Stimulated activated CD8-positive, alpha-beta memory T cell treated with anti-CD3 and anti-CD28 coated beads, Interleukin-12 subunit alpha, Interleukin-12 subunit beta, amount 100 ng/mL, for 1 hour (primary cell): ENCODE data around the gene NR6A1.
"Not testable (repeated sequence)": the region's sequence is repeated elsewhere in the genome, so short reads cannot be mapped to it uniquely, and the experiment has no call there.

Experiments
- DNase-seq: peaks from one replicate; pipeline ENCODE4 v3.0.0-alpha.2; 2020; ENCODE audit warnings: low read depth

The NR6A1 gene

GRCh38 chr9:124615840-124616239 lies 155.3 kb downstream of the NR6A1 start:
- DNase-seq: not testable (repeated sequence)

- no peak for DNase-seq
Measured at GRCh38 chr9:124615100-124615742, 155.9 kb downstream of the NR6A1 start.

GRCh38 chr9:124613849-124614248 lies 157.3 kb downstream of the NR6A1 start:
- no peak for DNase-seq

- no peak for DNase-seq
Measured at GRCh38 chr9:124611106-124611505, 160.0 kb downstream of the NR6A1 start.

- no peak for DNase-seq
Measured at GRCh38 chr9:124606027-124606426, 165.1 kb downstream of the NR6A1 start.

- DNase-seq: no peak
Measured at GRCh38 chr9:124605258-124605657, 165.9 kb downstream of the NR6A1 start.

- no peak for DNase-seq
Measured at GRCh38 chr9:124602632-124603031, 168.5 kb downstream of the NR6A1 start.

- DNase-seq: no peak
Measured at GRCh38 chr9:124602204-124602603, 168.9 kb downstream of the NR6A1 start.

GRCh38 chr9:124600407-124600806 lies 170.7 kb downstream of the NR6A1 start:
- DNase-seq: no peak

- DNase-seq: no peak
Measured at GRCh38 chr9:124599121-124599795, 171.9 kb downstream of the NR6A1 start.

GRCh38 chr9:124598048-124598447 lies 173.1 kb downstream of the NR6A1 start:
- DNase-seq: no peak

GRCh38 chr9:124596172-124596839 lies 174.8 kb downstream of the NR6A1 start:
- no peak for DNase-seq

GRCh38 chr9:124595743-124596142 lies 175.4 kb downstream of the NR6A1 start:
- no peak for DNase-seq

GRCh38 chr9:124594673-124595072 lies 176.4 kb downstream of the NR6A1 start:
- DNase-seq: no peak

GRCh38 chr9:124594225-124594624 lies 176.9 kb downstream of the NR6A1 start:
- DNase-seq: no peak

- no peak for DNase-seq
Measured at GRCh38 chr9:124593651-124594058, 177.5 kb downstream of the NR6A1 start.

- DNase-seq: no peak
Measured at GRCh38 chr9:124593200-124593599, 177.9 kb downstream of the NR6A1 start.

GRCh38 chr9:124590889-124591641 lies 180.0 kb downstream of the NR6A1 start:
- no peak for DNase-seq

GRCh38 chr9:124584631-124585030 lies 186.5 kb downstream of the NR6A1 start:
- DNase-seq: no peak

GRCh38 chr9:124583134-124583533 lies 188.0 kb downstream of the NR6A1 start:
- DNase-seq: no peak

GRCh38 chr9:124580186-124580585 lies 190.9 kb downstream of the NR6A1 start:
- no peak for DNase-seq

- no peak for DNase-seq
Measured at GRCh38 chr9:124576751-124577150, 194.4 kb downstream of the NR6A1 start.
